Measurements from ENCODE around the gene HOXD8.

HOXD8 gene

DNA sequence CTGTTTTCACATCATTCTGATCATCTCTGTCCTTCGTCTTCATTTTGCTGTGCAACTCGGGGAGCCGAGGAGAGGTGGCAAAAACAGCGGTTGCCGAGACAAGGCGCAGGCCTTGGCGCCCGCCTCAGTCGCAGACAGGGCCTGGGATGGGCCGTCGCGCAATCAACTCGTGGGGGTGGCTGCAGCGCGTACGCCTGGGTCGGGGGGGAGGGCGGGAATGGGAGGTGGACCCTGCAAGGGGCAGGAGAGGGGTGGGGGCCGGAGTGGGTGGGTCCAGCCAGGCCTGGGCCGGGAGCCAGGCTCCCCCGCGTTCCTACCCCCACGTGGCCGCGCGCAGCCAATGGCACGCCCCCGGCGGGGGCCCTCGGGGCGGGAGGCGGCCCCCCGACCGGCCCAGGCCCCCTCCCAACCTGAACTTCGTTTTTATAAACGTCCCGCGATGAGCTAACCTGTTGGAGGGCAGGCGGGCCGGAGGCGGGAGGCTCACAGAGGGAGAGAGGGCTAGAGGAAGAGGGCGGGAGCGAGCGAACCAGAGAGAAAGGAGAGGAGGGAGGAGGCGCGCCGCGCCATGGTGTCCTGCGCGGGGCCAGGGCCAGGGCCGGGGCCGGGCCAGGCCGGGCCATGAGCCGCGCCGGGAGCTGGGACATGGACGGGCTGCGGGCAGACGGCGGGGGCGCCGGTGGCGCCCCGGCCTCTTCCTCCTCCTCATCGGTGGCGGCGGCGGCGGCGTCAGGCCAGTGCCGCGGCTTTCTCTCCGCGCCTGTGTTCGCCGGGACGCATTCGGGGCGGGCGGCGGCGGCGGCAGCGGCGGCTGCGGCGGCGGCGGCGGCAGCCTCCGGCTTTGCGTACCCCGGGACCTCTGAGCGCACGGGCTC is 37.0 kb upstream of the HOXD8 start, which contains the start of gene HOXD13:
TSS of gene HOXD13 (plus strand) at position 452 of the 875 bp plus-strand sequence. CDS start at position 622, 170 bp downstream.
- H3K4me3 ChIP-seq (ENCODE audit: low read depth, low read length): peak within 1 kb of the TSS; percentile 45
- H3K36me3 ChIP-seq (ENCODE audit: control insufficient read depth, insufficient read depth, low read length): no peaks in the 10 kb centered on the region
- peaks cover 33% of the 10 kb centered on the region for H3K4me1 ChIP-seq (ENCODE audit: control insufficient read depth, insufficient read depth, low read length)
- peaks cover 99% of the 10 kb centered on the region for H3K27me3 ChIP-seq (ENCODE audit: control insufficient read depth, insufficient read depth, low read length)
- H3K9ac ChIP-seq (ENCODE audit: low read depth, low read length): no peak within 1 kb of the TSS
- H3K27ac ChIP-seq (ENCODE audit: low read depth, low read length): no peak within 1 kb of the TSS
- H3K9me3 ChIP-seq (ENCODE audit: control insufficient read depth, insufficient read depth, low read length): no peaks in the 10 kb centered on the region

DNA sequence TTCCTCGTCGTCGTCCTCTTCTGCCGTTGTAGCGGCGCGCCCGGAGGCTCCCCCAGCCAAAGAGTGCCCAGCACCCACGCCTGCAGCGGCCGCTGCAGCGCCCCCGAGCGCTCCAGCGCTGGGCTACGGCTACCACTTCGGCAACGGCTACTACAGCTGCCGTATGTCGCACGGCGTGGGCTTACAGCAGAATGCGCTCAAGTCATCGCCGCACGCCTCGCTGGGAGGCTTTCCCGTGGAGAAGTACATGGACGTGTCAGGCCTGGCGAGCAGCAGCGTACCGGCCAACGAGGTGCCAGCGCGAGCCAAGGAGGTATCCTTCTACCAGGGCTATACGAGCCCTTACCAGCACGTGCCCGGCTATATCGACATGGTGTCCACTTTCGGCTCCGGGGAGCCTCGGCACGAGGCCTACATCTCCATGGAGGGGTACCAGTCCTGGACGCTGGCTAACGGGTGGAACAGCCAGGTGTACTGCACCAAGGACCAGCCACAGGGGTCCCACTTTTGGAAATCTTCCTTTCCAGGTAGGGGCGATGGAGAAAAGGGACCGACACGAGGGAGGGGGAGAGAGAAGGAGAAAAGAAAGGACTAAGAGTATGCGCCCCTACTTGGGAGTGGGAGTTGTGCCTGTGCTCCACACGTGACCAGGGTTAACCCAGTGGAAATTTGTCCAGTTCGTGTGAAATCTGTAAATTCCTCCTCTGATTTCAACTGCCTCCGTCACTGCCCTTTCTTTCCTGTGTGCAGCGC is 36.2 kb upstream of the HOXD8 start:
- H3K27me3 ChIP-seq (ENCODE audit: control insufficient read depth, insufficient read depth, low read length): peaks cover 99% of the 10 kb centered on the region

DNA sequence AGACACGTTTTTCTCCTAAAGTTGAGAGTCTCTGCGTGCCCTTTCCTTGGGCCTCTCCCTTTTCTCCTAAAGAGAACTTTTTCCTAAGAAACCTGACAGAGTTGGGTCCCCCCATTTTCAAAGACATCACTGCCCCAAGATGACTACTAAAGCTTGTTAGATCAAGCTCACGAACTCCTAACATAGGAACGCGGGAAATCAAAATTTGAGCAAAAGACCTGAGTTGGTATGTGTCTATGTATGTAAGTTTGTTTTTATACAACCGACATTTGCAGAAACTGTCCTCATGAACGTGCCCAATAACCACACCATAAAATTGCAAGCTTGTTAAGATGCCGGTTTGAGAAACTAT is 35.6 kb upstream of the HOXD8 start:
- H3K4me1 ChIP-seq (ENCODE audit: control insufficient read depth, insufficient read depth, low read length): peaks cover 33% of the 10 kb centered on the region
- H3K4me3 ChIP-seq (ENCODE audit: low read depth, low read length): no peak overlapping the region
- H3K9ac ChIP-seq (ENCODE audit: low read depth, low read length): no peak overlapping the region
- no peak overlapping the region for H3K27ac ChIP-seq (ENCODE audit: low read depth, low read length)
- H3K36me3 ChIP-seq (ENCODE audit: control insufficient read depth, insufficient read depth, low read length): no peaks in the 10 kb centered on the region
- no peaks in the 10 kb centered on the region for H3K9me3 ChIP-seq (ENCODE audit: control insufficient read depth, insufficient read depth, low read length)
- peaks cover 99% of the 10 kb centered on the region for H3K27me3 ChIP-seq (ENCODE audit: control insufficient read depth, insufficient read depth, low read length)

More for the DNA sequence above, 36.2 kb upstream of the HOXD8 start:
- Histone ChIP-seq H3K4me3 (ENCODE audit: low read depth, low read length) (peak overlapping the region; percentile 45), H3K36me3 (ENCODE audit: control insufficient read depth, insufficient read depth, low read length) (no peaks in the 10 kb centered on the region), H3K4me1 (ENCODE audit: control insufficient read depth, insufficient read depth, low read length) (peaks cover 32% of the 10 kb centered on the region), H3K27ac (ENCODE audit: low read depth, low read length) (no peak overlapping the region), H3K9me3 (ENCODE audit: control insufficient read depth, insufficient read depth, low read length) (no peaks in the 10 kb centered on the region), H3K9ac (ENCODE audit: low read depth, low read length) (no peak overlapping the region)

DNA sequence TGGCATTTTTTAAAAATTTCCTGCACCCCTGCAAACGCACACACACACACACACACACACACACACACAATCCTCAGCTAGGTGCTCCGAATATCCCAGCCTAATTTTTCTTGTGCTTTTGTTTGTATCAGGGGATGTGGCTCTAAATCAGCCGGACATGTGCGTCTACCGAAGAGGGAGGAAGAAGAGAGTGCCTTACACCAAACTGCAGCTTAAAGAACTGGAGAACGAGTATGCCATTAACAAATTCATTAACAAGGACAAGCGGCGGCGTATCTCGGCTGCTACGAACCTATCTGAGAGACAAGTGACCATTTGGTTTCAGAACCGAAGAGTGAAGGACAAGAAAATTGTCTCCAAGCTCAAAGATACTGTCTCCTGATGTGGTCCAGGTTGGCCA is 35.2 kb upstream of the HOXD8 start:
- Histone ChIP-seq H3K27ac (ENCODE audit: low read depth, low read length) (no peak overlapping the region), H3K4me1 (ENCODE audit: control insufficient read depth, insufficient read depth, low read length) (peaks cover 32% of the 10 kb centered on the region), H3K4me3 (ENCODE audit: low read depth, low read length) (no peak overlapping the region), H3K9me3 (ENCODE audit: control insufficient read depth, insufficient read depth, low read length) (no peaks in the 10 kb centered on the region), H3K9ac (ENCODE audit: low read depth, low read length) (no peak overlapping the region), H3K36me3 (ENCODE audit: control insufficient read depth, insufficient read depth, low read length) (no peaks in the 10 kb centered on the region), H3K27me3 (ENCODE audit: control insufficient read depth, insufficient read depth, low read length) (peaks cover 99% of the 10 kb centered on the region)

DNA sequence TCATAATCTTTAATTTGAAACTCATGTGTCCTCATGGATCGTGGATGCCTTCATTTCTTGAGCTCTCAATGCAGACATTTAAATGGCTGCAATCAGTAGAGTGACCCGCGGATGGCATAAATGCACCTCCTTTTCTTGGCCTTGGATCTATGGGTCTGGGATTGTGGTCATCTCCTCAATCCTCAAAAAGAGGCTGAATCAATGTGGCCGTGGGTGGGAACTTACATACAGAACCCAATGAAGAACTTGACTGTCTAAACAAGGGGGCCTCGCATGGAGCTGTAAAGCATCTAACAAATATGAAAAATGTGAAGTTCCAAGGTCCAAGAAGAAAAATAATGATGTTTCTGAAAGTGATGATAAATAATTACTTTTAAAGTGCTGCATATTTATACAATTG is 34.1 kb upstream of the HOXD8 start:
- Histone ChIP-seq H3K9ac (ENCODE audit: low read depth, low read length) (no peak overlapping the region), H3K27ac (ENCODE audit: low read depth, low read length) (no peak overlapping the region), H3K4me1 (ENCODE audit: control insufficient read depth, insufficient read depth, low read length) (peaks cover 36% of the 10 kb centered on the region), H3K36me3 (ENCODE audit: control insufficient read depth, insufficient read depth, low read length) (no peaks in the 10 kb centered on the region), H3K27me3 (ENCODE audit: control insufficient read depth, insufficient read depth, low read length) (peaks cover 99% of the 10 kb centered on the region), H3K4me3 (ENCODE audit: low read depth, low read length) (no peak overlapping the region), H3K9me3 (ENCODE audit: control insufficient read depth, insufficient read depth, low read length) (no peaks in the 10 kb centered on the region)

DNA sequence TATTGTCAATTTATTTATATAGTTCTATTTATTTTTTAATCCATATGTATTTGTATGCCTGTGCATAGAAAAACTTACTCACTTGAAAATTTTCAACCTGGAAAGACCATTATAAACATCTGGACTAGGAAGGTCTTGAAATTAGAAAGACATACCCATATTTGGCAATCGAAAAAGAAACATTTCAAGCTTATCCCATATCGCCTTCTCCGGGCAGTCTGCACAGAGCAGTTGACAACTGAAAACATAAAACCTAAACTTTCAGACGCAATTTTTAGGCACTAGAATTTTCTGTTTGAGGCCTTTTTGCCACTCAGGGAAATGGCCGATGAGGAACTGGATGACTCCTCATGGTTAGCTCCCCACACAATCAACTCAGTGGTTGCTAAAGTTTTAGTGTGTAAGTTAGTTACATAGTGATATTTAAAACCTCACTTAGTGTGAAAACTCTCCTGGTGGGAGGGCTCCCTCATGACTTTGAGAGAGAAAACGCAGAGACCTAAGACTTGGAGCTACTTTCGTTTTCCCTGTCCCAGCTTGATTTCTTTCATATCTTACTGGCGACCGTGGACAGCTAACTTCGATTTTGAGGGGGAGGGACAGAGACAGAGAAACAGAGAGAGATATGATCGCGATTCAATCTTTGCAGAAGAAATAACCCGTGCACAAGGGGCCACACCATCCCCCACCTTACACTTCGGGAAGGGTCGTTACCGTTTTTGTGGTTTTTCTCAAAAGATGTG is 33.1 kb upstream of the HOXD8 start:
- no peak overlapping the region for H3K27ac ChIP-seq (ENCODE audit: low read depth, low read length)
- no peaks in the 10 kb centered on the region; the same call in 1 of the 2 replicates for H3K9me3 ChIP-seq (ENCODE audit: control insufficient read depth, insufficient read depth, low read length)
- no peak overlapping the region for H3K9ac ChIP-seq (ENCODE audit: low read depth, low read length)

DNA sequence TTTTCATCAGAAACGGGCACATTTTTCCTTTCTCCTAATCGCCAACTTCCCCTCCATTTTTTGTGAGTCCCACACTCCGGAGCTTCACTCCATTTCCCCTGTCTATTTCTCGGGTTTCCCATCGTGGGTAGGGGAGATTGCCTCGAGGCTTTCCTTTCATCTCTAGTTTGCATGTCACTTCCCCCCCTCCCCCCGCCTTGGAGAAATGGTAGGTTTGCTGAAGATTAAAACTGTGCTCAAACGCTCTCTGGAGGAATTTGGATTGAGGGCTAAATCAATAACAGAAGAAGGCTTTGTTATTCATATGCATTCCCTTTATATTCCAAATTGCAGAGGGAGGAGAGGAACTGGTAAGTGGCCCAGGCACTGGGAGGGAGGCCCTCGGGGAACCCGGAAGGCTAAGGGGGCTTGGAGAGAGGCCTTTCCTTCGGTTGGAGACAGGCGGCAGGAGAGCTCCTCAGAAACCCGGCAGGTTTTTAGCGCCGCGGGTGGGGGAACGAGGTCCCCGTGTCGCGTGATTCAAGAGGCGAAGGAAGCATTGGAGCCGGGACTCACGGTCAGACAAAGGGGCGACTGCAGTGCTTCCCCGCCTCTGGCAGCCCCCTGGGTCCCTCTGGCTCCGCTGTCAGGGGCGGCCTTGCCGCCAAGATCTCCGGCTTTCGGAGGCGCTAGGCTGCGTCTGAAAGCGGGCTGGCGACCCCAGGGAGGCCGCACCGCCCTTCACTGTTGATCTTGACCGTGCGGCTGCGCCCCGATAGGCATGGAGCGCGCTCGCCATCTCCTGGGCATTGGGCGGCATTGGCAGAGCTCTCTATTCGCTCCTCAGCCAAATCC is 32.3 kb upstream of the HOXD8 start:
- Histone ChIP-seq H3K9me3 (ENCODE audit: control insufficient read depth, insufficient read depth, low read length) (no peaks in the 10 kb centered on the region; the same call in 1 of the 2 replicates), H3K27ac (ENCODE audit: low read depth, low read length) (peak overlapping the region; percentile 56), H3K27me3 (ENCODE audit: control insufficient read depth, insufficient read depth, low read length) (peaks cover 99% of the 10 kb centered on the region), H3K36me3 (ENCODE audit: control insufficient read depth, insufficient read depth, low read length) (no peaks in the 10 kb centered on the region), H3K4me3 (ENCODE audit: low read depth, low read length) (peak overlapping the region; percentile 55), H3K4me1 (ENCODE audit: control insufficient read depth, insufficient read depth, low read length) (peaks cover 33% of the 10 kb centered on the region), H3K9ac (ENCODE audit: low read depth, low read length) (no peak overlapping the region)

More for the DNA sequence above, 33.1 kb upstream of the HOXD8 start:
- H3K4me3 ChIP-seq (ENCODE audit: low read depth, low read length): peak overlapping the region; percentile 55
- peaks cover 36% of the 10 kb centered on the region for H3K4me1 ChIP-seq (ENCODE audit: control insufficient read depth, insufficient read depth, low read length)
- H3K36me3 ChIP-seq (ENCODE audit: control insufficient read depth, insufficient read depth, low read length): no peaks in the 10 kb centered on the region
- H3K27me3 ChIP-seq (ENCODE audit: control insufficient read depth, insufficient read depth, low read length): peaks cover 99% of the 10 kb centered on the region

DNA sequence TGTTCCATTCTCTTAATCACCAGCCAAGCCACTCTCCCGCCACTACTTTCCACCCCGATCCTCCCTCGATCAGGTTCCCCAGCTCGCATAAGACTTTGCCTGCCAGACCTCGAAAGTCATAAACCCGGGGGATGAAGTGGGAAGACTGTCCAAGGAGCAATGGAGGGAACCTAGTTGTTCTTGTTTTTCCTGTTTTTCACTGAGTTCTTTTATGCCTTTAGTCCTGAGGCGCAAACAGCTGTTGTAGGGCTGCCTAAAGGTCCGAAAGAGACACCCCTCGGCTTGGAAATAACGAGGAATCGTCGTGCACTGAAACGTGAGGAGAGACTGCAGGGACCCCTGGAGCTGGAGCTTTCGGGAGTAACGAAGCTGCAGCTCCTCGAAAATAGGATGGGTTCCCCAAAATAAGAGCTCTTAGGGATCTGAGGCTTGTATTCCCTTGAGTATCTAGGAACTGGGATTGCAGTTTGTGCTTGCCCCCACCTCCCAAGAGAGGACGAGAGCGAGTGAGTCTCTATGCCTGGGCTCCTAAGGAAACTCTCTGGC is 31.6 kb upstream of the HOXD8 start:
- H3K4me1 ChIP-seq (ENCODE audit: control insufficient read depth, insufficient read depth, low read length): peaks cover 33% of the 10 kb centered on the region
- no peak overlapping the region for H3K9ac ChIP-seq (ENCODE audit: low read depth, low read length)
- H3K9me3 ChIP-seq (ENCODE audit: control insufficient read depth, insufficient read depth, low read length): no peaks in the 10 kb centered on the region; the same call in 1 of the 2 replicates
- no peak overlapping the region for H3K27ac ChIP-seq (ENCODE audit: low read depth, low read length)
- peak overlapping the region; percentile 12 for H3K4me3 ChIP-seq (ENCODE audit: low read depth, low read length)
- no peaks in the 10 kb centered on the region for H3K36me3 ChIP-seq (ENCODE audit: control insufficient read depth, insufficient read depth, low read length)
- peaks cover 100% of the 10 kb centered on the region for H3K27me3 ChIP-seq (ENCODE audit: control insufficient read depth, insufficient read depth, low read length)

DNA sequence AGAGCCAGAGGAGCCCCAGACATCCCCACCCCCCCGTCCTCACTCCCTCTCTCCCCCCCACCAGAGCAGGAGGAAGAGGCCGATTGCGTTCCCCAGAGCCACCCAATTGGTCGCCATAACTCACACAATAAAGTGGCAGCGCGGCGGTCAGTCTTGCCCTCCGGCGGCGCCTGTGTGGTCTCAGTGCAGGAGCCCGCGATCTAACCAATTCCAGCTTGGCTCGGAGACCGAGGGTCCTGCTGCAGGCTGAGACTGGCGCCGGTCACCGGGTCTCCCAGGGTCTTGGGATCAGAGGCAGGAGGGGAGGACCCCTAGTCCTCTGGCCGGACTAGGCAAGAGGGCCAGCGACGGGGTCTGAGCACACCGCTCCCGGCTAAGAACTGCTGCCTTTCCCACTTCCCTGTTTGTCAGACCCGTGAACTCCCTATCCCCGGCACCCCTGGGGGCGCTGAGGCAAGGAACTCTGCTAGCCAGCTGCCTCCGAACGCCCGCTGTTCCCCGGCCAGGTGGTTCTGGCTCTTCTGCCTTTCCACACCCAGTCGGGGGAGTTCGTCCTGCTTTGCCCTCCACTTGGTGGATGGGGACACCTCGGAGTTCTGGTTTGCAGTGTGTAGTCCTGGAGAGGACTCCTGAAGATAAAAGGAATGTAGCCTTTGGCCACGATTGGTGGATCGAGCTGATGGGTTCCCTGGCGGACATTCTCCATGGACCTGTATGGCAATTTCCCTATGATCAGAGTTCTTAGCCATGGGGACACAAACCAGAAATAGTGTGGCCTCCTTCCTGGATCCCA is 30.9 kb upstream of the HOXD8 start:
- Histone ChIP-seq H3K9me3 (ENCODE audit: control insufficient read depth, insufficient read depth, low read length) (no peaks in the 10 kb centered on the region; the same call in 1 of the 2 replicates), H3K27me3 (ENCODE audit: control insufficient read depth, insufficient read depth, low read length) (peaks cover 100% of the 10 kb centered on the region), H3K36me3 (ENCODE audit: control insufficient read depth, insufficient read depth, low read length) (no peaks in the 10 kb centered on the region), H3K9ac (ENCODE audit: low read depth, low read length) (no peak overlapping the region), H3K4me1 (ENCODE audit: control insufficient read depth, insufficient read depth, low read length) (peaks cover 28% of the 10 kb centered on the region), H3K4me3 (ENCODE audit: low read depth, low read length) (peak overlapping the region; percentile 39; the same call in 1 of the 2 replicates), H3K27ac (ENCODE audit: low read depth, low read length) (no peak overlapping the region)
